ENCODE measurements around the gene VGLL4.

- TF ChIP-seq EZH2 (IDR thresholded peaks at IDR 0.05; ENCODE audit: insufficient read depth, poor library complexity, severe bottlenecking) (no peak), EZH2phosphoT487 (IDR thresholded peaks at IDR 0.05; ENCODE audit: insufficient read depth, low read depth) (no peak)
These were observed 108.3 kb downstream of the VGLL4 start for GRCh38 chr3:11535243-11535960.

All from GM23248 (cell line).